GM23338 (cell line): ENCODE data around the gene CDC14B. TPM values are rescaled to one million over a fixed set of nuclear protein-coding genes. Genes with fewer than 3 reads are reported as not detected.
A peak's percentile ranks its signal among the peaks of the same experiment; 100 is the strongest.

Source experiments
- ATAC-seq: fragments of 200-7000 bp; cut with Tn5 transposase; 3 replicates; pipeline ENCODE4 v1.9.1; 2020
- DNase-seq: peaks from one replicate; pipeline ENCODE4 v3.0.0-alpha.2; 2015; ENCODE audit warnings: low spot score
- H2AFZ ChIP-seq: fragments of 200-600 bp; sonication (generic); 2 replicates; pipeline ENCODE4 v1.8.0; 2016; ENCODE audit warnings: antibody characterized with exemption, mild to moderate bottlenecking, moderate library complexity
- H3F3A ChIP-seq: fragments of 200-600 bp; sonication (generic); replicated peaks from 2 replicates; pipeline ENCODE4 v1.8.0; 2017; ENCODE audit warnings: antibody characterized with exemption, mixed run types, low read depth
- H3K27ac ChIP-seq: fragments of 200-600 bp; sonication (generic); 2 replicates; pipeline ENCODE4 v1.6.1; 2016; ENCODE audit warnings: low read depth
- H3K27me3 ChIP-seq: fragments of 200-600 bp; sonication (generic); 2 replicates; pipeline ENCODE4 v1.8.0; 2016; ENCODE audit warnings: mild to moderate bottlenecking, mixed run types, moderate library complexity; ENCODE audit not compliant: insufficient read depth
- H3K36me3 ChIP-seq: fragments of 200-600 bp; sonication (generic); 2 replicates; pipeline ENCODE4 v1.8.0; 2016; ENCODE audit warnings: mild to moderate bottlenecking; ENCODE audit not compliant: insufficient read depth
- H3K4me1 ChIP-seq: fragments of 200-600 bp; sonication (generic); 2 replicates; pipeline ENCODE4 v1.8.0; 2016; ENCODE audit warnings: mild to moderate bottlenecking, moderate library complexity; ENCODE audit not compliant: insufficient read depth
- H3K4me2 ChIP-seq: fragments of 200-600 bp; sonication (generic); 2 replicates; pipeline ENCODE4 v1.7.1; 2017; ENCODE audit warnings: mixed run types
- H3K4me3 ChIP-seq: fragments of 200-600 bp; sonication (generic); 2 replicates; pipeline ENCODE4 v1.6.1; 2016; ENCODE audit warnings: mixed run types
- H3K79me2 ChIP-seq: fragments of 200-600 bp; sonication (generic); replicated peaks from 2 replicates; pipeline ENCODE4 v1.8.0; 2017; ENCODE audit warnings: mild to moderate bottlenecking; ENCODE audit not compliant: insufficient read depth
- H3K9me2 ChIP-seq: fragments of 200-600 bp; sonication (generic); 2 replicates; pipeline ENCODE4 v1.8.0; 2017; ENCODE audit not compliant: insufficient read depth
- H4K20me1 ChIP-seq: fragments of 200-600 bp; sonication (generic); replicated peaks from 2 replicates; pipeline ENCODE4 v1.8.0; 2017; ENCODE audit warnings: mild to moderate bottlenecking; ENCODE audit not compliant: insufficient read depth
- H3K27ac Mint-ChIP-seq: 2 replicates; pipeline ENCODE4 v1.8.0; 2020; ENCODE audit warnings: inconsistent platforms, mild to moderate bottlenecking, moderate library complexity, mixed read lengths
- H3K27me3 Mint-ChIP-seq: 3 replicates; pipeline ENCODE4 v1.8.0; 2022; ENCODE audit warnings: low read depth, mild to moderate bottlenecking, moderate library complexity, mixed read lengths, inconsistent platforms; ENCODE audit not compliant: insufficient read depth, poor library complexity
- H3K36me3 Mint-ChIP-seq: 3 replicates; pipeline ENCODE4 v1.8.0; 2021; ENCODE audit warnings: low read depth, mild to moderate bottlenecking, inconsistent platforms, moderate library complexity, mixed read lengths
- H3K4me1 Mint-ChIP-seq: 3 replicates; pipeline ENCODE4 v1.8.0; 2020; ENCODE audit warnings: mild to moderate bottlenecking, inconsistent platforms, mixed read lengths
- H3K4me3 Mint-ChIP-seq: 3 replicates; pipeline ENCODE4 v1.8.0; 2021; ENCODE audit warnings: moderate library complexity, mild to moderate bottlenecking, inconsistent platforms, mixed read lengths
- H3K9me3 Mint-ChIP-seq: 3 replicates; pipeline ENCODE4 v1.8.0; 2020; ENCODE audit warnings: moderate library complexity, mild to moderate bottlenecking, inconsistent platforms, mixed read lengths
- EZH2 ChIP-seq: fragments of 200-600 bp; sonication (generic); IDR thresholded peaks from one replicate; pipeline ENCODE4 v1.8.0; 2017; ENCODE audit warnings: antibody characterized with exemption, mild to moderate bottlenecking, low read depth; ENCODE audit not compliant: unreplicated experiment
- JUNB ChIP-seq: IDR thresholded peaks from one replicate; pipeline ENCODE4 v1.6.1; 2016; ENCODE audit warnings: antibody characterized with exemption; ENCODE audit not compliant: unreplicated experiment
- ZNF462 ChIP-seq: fragments of 250-450 bp; sonication (Bioruptor Pico); IDR thresholded peaks from 2 replicates; pipeline ENCODE4 v1.5.0; 2020; ENCODE audit warnings: mild to moderate bottlenecking, moderate library complexity
- polyA plus RNA-seq: library from polyadenylated mRNA; unstranded; fragments of >200 nt; fragmentation: Nextera tagmentation; extraction: Ambion mirVana; gene quantifications from 2 replicates; pipeline ENCODE4 v1.2.1, GENCODE V29; 2016
- total RNA-seq: library from RNA; depleted of rRNA; stranded (reverse); fragments of >200 nt; shearing (Covaris generic); gene quantifications from 2 replicates; pipeline ENCODE4 v1.2.3, GENCODE V29; 2014

The CDC14B gene
- total and polyA plus RNA-seq, 2 experiments from 2014 or later: 12.2 to 52.1 TPM

- Histone ChIP-seq H2AFZ (no peak overlapping the region), H3F3A (no peaks in the 10 kb centered on the region), H4K20me1 (no peaks in the 10 kb centered on the region), H3K4me3 (no peak overlapping the region), H3K4me1 (peaks cover 20% of the 10 kb centered on the region), H3K36me3 (no peaks in the 10 kb centered on the region), H3K27ac (no peak overlapping the region; the same call in 1 of the 2 replicates), H3K79me2 (no peaks in the 10 kb centered on the region), H3K9me2 (no peaks in the 10 kb centered on the region), H3K4me2 (no peak overlapping the region), H3K27me3 (no peaks in the 10 kb centered on the region)
- ATAC-seq: no peak
- Mint-ChIP-seq H3K27me3 (no peaks in the 10 kb centered on the region), H3K36me3 (peaks cover 5% of the 10 kb centered on the region; the same call in 1 of the 3 replicates), H3K9me3 (no peaks in the 10 kb centered on the region), H3K4me3 (no peak overlapping the region), H3K27ac (peak overlapping the region; percentile 39), H3K4me1 (peaks cover 32% of the 10 kb centered on the region)
- TF ChIP-seq ZNF462 (CRISPR knock-in tag) (no peak), JUNB (no peak), EZH2 (no peak)
- DNase-seq: no peak
These were observed 63.9 kb downstream of the CDC14B start for GRCh38 chr9:96555567-96556386.
